Muscle of arm (tissue), 12 donors: ENCODE data around the gene FOXN1. TPM values are rescaled to one million over a fixed set of nuclear protein-coding genes. Genes with fewer than 3 reads are reported as not detected.
"Not testable (repeated sequence)": the region's sequence is repeated elsewhere in the genome, so short reads cannot be mapped to it uniquely, and the experiment has no call there.

Experiments
- DNase-seq: peaks from one replicate; pipeline ENCODE4 v3.0.0-alpha.2; 2013
- polyA plus RNA-seq, 12 donors: library from polyadenylated mRNA; unstranded; fragments of 120-200 nt; gene quantifications; one replicate each; pipeline ENCODE4 v1.2.1, GENCODE V29; 2013; ENCODE audit not compliant: insufficient read length in 12 of 12

FOXN1 gene
- polyA plus RNA-seq, 12 donors: 0.13 to 10.7 (median 2.1) TPM; not detected in 8

DNA sequence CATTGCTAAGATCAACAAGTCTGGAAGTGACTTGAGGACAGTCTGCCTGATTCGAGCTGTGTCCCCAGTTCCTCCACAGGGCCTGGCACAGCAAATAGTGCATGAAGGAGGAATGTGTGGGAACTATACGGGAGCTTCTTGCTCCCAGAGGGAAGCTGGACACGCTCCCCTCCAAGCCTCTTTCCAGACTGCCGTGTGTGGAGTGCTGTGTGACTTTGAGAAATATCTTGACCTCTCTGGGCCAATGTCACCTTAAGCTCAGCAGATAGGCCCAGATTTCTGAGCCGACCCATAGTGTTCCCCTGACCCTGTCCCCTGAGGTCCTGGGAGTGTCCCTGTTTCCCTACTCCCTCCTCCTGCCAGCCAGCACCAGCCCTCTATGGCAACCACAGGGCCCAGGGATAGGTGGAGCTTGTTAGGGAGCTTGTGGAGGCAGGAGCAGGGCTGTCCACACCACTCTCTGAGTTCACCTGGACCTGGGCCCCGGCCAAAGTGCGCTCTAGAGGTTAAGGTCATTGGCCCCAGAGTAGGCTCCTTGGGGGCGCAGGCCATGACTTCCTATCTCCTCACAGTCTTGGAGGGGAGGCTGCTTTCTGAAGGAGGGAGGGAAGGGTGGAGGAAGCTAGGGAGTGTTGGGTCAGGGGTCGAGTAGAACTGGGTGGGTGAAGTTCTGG lies 6.3 kb upstream of the FOXN1 start:
- no peak for DNase-seq

DNA sequence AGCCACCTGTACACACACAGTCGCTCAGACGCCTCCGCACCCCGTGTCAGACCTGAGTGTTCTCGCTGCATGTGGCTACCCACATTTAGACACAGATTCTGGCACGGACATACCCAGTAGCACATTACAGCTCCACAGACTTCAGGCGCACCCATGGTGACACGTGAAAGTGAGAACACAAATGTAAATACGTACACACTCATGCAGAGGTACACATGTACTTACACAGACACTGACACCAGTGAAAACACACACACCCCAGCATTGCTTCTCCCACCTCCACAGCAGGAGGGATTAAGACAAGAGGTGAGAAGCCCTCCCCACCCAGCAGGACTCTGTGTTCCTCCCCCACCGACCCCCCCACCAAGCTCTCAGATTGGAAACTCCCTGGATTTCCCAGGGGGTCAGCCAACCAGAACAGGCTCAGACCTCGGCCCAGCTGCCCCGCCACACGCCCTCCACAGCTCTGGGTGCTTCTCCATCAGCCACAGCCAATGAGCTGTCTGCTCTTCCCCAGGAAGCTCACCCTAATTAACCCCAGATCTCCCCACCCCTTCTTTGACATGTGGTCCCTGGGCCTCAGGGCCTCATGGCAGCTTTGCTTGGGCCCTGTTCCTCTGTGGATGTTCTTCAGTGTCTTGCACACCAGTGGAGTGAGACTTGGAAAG lies 5.3 kb upstream of the FOXN1 start:
- DNase-seq: no peak

DNA sequence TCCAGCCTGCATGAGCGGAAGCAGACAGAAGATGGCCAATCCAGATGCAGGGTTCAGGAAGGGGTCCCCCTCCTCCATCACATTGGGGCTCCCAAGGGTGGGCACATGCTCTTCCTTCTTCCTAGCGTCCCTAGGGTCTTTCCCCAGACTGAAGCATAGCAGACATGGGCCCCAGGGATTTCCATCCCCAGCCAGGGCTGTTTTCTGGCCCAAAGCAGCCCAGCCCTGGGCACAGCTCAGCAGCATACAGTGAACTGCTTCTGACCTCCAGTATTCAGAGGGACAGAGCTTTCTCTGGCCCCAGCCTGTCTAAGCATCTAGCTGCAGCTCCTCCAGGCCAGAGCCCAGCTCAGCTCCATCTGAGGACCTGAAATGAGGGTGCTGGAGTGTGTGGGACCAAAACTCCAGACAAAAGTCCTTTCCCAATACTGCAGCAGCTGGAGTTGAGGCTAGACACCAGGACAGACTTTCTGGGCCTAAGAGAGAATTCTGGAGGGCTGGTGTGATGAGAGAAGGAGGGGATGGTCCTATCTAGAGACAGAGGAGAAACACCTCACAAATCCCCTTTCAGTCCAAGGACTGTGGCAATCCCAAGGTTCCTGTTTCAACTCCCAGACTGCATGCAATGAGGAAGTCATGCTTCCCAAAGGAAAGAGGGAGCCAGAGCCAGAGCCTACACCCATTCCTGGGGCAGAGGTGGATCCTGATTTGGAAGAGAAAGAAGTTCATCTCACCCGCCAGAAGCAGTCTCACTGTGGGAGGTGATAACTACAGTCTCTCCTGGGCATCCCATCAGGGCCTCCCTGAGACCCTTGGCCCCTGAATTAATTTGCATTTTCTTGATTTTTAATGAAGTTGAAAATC lies 4.5 kb upstream of the FOXN1 start:
- no peak for DNase-seq

DNA sequence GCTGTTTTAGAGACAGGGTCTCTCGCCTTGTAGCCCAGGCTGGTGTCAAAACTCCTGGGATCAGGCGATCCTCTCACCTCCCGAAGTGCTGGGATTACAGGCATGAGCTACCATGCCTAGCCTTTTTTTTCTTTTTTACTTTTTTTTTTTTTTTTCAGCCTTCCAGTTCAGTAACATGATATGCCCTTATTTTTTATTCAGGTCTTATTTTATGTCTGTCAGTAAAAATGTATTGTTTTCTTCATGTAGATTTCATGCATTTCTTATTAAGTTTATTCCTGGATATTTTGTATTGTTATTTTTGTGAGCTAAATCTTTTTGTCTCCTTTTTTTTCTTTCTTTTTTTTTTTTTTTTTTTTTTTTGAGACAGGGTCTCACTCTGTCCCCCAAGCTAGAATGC lies 2.7 kb upstream of the FOXN1 start:
- DNase-seq: no peak

DNA sequence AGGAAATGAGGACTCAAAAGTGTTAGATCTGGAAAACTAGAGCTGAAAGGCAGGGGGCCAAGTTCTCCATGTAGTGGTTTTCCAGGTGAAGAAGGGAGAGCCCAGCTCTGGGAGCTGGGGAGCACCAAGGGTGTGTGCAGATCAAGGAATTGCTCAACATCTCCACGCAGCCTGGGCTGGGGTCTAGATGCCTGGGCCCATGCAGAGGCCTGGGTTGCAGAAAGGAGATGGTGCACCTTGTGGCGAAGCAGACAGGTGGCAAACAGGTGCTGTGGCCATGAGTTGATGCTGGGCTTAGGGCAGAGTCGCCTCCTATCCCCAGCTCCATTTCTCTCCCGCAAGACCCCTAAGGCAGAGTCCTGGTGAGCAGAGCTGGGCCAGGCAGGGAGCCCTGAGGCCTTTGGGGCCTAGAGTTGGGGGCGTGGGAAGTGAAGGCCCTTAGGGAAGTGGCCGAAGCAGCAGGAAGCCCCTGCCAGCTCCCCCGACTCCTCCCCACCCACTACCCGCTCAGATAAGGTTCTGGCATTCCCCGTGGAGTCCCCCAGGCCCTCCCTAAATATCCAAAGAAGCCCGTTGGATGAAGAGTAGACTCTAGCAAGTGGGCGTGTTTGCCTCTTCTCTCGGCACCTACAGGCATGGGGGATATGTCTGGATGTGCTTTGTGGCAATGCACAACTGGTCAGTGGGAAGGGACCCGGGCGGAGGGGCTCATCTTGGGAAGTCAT lies 777 bp downstream of the FOXN1 start:
- no peak for DNase-seq

DNA sequence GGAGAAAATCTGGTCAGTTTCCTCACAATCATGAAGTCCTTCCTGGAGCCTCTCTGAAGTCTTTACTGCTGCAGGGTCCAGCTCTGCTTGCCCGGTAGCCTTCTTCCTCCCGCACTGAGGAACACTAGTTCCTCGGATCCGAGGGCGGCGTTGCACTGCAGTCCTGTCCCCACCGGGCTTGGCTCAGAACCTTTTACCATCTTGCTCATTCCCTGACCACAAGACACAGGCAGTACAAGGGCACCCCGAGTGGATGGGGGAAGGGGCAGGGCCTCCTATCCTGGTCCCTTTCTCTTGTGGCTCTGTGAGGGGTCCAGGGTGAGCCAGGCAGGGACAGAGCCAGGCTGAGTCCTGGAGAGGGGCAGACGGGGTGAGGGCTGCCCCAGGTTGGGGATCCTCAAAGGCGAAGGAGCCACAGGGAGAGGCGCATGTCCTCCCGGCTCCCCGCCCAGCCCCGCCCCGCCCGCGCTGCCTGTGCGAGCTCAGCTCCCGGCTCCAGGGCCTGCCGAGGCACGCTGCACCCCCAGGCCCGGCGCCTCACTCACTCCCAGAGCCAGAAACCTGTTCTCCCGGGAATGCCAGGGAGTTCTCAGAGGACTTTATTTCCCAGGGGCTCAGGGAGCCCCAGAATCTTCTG lies 1.5 kb downstream of the FOXN1 start:
- no peak for DNase-seq

DNA sequence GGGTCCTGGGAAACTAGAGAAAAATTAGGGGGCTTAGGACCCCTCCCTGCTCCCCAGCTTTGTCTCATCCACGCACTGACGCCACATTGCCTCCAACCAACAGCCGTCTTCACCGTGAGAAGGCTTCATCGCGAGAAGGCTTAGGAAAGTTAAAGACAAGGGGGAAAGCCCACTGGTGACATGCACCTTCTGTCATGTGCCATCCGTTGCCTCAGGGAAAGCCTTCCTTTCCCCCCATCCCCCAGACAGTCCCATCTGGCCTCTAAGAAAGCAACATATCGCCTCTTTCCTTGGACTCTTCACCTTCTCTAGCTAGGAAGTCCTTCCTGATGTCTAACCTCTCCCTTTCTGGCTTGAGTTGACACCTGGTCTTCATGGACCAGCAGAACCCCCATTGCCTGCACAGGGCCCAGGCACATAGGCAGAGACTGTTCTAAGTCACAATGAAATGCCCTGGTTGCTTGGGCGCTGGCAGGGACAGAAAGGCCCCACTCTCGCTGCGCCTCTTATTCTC lies 2.1 kb downstream of the FOXN1 start:
- DNase-seq: no peak

DNA sequence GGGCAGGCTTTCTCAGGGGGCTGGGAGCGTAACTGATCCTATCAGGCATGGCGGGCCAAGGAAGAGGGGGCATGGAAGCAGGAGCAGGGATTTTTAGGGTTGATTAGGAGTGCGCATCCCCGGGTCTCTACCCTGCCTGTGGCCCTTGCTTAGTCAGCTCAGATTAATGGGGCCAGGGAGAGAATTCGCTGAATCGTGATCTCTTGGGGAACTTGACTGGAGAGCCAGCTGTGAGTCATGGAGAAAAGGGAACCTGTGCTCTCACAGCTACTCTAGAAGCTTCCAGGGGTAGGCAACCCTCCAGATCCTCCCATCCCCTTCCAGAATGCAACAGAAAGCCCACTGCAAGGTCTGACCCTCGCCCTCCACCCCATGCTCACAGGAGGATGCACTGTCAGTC lies 3.6 kb downstream of the FOXN1 start:
- no peak for DNase-seq

DNA sequence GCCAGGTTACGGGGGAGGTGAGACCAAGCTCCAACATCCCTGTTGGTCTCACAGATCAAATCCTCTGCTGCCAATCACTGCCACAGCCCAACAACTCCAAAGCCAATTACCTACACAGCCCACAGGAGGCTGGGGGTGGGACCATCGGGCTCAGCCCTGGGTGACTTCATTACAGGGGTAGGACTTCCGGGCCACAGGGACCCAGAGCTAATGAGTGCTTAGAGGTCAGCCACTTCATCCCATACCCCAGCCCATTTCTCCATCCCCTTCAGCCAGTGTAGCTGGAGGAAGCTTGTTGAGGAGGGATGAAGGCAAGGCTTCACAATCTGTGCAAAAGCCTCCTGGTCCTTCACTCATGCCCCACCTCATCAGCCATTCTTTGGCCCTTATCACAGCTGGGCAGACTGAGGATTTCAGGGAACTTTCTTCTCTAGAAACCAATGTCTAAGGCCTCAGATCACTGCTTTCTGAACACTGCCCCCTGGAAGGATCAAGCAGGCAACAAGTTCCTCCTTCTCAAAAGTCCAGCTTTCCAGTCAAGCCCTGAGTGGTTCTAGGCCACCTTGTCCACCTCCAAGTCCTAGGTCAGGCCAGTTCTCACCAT lies 5.8 kb downstream of the FOXN1 start:
- DNase-seq: no peak

DNA sequence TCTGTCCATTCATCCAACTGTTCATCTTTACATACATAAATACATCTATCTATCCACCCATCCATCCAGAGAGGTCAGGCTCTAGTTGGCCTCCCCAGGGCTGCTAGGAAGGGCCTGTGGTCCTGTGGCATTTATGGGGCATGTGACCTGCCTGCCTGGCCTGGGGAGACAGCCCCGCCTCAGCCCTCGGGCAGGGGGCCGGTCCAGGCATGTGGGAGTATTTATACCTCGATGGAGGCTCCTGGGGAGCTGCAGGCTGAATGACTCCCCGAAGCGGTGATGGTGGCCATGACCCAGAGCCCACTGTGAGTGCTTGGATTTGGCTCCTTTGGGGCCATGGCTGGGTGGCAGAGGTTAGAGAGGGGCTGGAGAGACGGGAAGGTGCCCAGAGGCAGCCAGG lies 7.3 kb downstream of the FOXN1 start:
- DNase-seq: no peak

DNA sequence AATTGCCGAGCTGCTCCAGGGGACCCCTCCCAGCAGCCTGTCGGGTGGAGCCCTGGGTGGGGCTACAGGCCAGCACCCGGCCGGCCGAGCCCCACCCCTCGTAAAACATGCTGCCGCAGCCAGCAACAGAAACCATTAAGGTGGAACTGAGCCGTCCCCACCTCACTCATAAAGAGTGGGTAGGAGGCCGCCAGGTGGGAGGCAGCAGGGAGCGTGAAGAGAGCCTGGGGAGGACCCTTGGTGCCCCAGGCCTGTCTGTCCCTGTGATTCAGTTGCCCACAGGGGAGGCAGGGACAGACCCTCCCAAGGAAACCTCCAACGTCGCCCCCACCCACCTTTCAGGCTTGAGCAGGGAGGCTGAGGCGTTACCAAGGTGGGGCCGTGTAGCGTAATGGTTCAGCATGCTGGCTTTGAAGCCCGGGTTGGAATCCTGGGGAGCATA lies 8.4 kb downstream of the FOXN1 start:
- no peak for DNase-seq

DNA sequence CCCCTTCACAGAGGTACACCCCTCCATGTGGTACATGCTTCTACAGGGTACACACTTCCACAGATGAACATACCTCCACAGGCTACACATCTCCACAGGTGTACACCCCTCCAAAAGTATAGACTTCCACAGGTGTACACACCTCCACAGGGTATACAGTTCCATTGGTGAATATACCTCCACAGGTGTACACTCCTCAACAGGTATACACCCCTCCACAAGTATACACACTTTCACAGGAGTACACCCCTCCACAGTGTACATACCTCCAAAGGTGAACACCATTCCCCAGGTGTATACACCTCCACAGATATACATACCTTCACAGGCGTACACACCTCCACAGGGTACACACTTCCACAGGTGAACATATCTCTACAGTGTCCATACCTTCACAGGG lies 9.4 kb downstream of the FOXN1 start:
- no peak for DNase-seq

DNA sequence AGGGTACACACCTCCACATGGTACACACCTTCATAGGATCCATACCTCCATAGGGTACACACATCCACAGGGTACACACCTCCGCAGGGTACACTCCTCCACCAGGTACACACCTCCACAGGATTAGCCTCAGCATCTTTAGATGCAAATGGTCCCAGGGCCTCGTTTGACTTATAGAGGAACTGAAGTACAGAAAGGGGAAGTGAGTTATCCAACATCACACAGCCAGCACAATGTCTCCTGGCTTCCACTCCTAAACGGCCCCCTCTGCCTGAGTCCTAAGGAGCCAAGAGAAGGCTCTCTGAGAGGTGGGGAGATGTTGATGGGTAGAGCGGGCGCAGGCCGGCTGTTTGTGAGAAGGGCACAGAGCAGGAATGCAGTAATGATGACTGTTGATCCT lies 12.0 kb downstream of the FOXN1 start:
- no peak for DNase-seq

DNA sequence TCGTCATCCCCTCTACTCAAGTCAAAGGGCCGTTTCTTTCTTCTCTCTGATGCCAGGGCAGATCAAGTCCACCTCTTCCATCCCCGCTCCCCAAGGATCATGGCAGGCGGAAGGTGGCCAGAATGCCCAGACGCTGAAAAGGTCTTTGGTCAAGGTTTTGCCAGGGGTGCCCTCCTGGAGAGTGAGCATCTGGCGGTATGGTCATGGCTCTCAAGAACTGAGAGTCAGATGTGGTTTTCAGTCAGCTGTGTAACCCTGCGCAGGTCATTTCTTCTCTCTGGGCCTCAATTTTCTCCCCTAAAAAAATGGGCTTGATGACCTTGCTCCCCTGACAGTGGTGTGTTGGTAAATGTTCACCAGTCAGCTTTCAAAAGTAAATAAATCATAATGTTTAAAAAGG lies 12.4 kb downstream of the FOXN1 start:
- no peak for DNase-seq

DNA sequence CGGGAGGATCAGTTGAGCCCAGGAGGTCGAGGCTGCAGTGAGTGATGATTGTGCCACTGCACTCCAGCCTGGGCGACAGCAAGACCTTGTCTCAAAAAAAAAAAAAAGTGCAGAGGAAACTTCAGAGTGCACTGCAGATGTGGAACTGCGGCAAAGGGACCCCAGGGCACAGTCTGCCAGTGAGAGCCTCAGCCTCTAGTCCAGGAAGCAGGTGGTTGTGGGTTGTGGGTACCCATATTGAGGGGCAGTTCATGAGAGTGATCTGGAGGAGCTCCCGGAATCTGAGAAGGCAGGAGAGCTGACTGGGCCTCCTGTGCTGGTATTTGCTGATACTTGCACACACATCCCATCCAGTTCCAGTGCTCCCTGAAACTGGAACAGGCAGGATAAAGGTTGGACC lies 13.1 kb downstream of the FOXN1 start:
- DNase-seq: no peak

DNA sequence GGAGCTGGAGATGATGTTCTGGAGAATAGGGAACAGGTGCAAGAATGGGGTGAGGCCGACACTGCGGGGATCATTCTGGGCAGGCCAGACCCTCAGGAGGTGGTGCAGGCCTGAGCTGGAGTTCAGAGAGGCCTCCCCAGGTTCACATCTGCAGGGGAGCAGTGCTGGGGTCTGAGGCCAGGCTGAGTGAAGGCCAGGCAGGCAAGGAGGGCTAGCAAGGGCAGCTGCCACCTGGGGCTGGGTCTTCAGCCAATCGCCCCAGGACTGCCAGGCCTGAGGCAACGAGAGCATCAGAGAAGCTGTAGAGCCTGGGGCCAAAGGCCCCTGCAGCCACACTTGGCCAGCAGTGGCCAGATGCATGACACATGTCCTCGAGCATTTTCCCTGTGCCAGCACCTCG lies 14.5 kb downstream of the FOXN1 start:
- no peak for DNase-seq

DNA sequence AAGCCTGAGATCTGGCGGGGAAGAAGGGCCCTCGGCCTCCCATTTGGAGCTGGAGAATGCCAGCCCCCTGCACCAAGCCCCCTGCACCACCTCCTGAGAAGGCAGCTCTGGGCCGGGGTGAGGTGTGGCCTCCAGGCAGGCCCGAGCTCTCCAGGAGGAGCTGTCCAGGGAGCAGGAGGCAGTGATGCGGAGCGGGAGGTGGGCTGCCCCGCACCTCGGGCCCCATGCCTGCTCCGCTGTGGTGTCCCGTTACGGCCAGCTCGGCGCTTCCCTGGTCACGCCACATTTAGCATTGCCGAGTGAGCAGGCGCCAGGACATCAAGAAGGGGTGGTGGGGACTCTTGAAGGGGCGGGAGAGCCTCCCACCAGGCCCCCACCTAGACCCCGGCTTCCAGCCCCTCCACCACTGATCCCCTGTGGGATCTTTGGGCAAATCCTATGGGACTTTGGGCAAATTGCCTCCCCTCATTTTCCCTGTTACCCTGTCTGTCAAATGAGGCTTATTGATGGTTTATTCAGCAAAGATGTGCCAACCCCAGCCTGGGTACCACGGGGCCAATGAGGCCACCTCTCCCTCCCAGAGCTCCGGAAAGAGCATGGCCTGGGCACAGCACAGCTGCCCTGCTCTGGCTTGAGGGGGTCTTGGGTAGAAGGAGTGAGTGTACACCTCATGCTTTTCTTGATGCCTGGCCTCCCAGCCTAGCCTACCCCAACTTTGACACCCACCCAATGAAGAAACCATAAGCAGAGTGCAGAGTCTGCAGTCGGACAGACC lies 15.3 kb downstream of the FOXN1 start:
- no peak for DNase-seq

DNA sequence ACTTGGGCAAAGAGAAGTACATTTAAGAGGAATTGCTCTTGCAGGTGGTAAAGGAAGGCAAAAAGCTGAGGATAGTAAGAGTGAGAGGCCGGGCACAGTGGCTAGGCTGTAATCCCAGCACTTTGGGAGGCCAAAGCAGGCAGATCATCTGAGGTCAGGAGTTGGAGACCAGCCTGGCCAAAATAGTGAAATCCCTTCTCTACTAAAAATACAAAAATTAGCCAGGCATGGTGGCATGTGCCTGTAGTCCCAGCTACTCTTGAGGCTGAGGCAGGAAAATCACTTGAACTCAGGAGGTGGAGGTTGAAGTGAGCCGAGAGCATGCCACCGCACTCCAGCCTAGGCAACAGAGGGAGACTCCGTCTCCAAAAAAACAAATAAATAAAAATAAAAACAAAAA lies 16.1 kb downstream of the FOXN1 start:
- not testable (repeated sequence) for DNase-seq

DNA sequence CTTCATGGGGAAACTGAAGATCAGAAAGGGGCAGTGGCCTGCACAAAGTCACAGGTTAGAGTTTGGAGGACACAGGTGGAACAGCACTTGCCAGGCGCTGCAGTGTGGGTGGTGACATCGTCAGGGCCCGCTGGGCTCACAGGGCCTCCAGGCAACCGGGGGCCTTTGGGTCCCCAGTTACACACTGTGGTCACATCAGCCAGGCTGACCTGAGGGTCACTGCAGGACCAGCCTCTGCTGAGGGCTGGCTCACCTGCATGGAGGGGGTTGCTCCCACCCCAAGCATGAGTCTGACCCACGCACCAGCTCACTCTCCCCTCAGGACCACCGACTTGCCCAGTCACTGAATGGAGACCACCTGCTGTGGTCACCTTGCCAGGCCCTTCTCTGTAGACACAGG lies 17.0 kb downstream of the FOXN1 start:
- DNase-seq: no peak

DNA sequence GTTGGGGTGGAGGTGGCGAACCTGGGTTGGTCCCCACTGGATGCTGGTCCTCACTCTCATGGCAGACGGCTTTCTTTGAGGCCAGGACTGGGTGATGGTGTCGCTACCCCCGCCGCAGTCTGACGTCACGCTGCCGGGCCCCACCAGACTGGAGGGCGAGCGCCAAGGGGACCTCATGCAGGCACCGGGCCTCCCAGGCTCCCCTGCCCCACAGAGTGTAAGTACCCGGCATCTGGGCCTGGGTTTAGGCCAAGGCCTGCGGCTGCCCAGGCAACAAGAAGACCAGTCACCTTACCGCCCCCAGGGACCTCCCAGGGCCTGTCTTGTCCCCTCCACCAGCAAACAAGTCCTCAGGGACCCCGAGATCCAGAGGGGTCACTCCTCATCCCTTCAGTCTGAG lies 17.7 kb downstream of the FOXN1 start:
- no peak for DNase-seq
